OCI-LY1 (cell line): Measurements from ENCODE around the gene GPR135.

Experiments
- H2AFZ ChIP-seq: fragments of 200-600 bp; sonication (generic), shearing (Covaris generic); 2 replicates; pipeline ENCODE4 v1.6.0; 2014; ENCODE audit warnings: antibody characterized with exemption, mild to moderate bottlenecking, low read length
- H3F3A ChIP-seq: fragments of 200-600 bp; sonication (generic), shearing (Covaris generic); 2 replicates; pipeline ENCODE4 v1.6.0; 2014; ENCODE audit warnings: mild to moderate bottlenecking, antibody characterized with exemption, low read length, moderate library complexity; ENCODE audit not compliant: insufficient read depth
- H3K27ac ChIP-seq: fragments of 200-600 bp; sonication (generic); 2 replicates; pipeline ENCODE4 v1.5.1; 2014; ENCODE audit warnings: low read length, mixed run types, mild to moderate bottlenecking, low read depth; ENCODE audit not compliant: poor library complexity, severe bottlenecking
- H3K27me3 ChIP-seq: fragments of 200-600 bp; sonication (generic); 2 replicates; pipeline ENCODE4 v1.6.0; 2014; ENCODE audit warnings: antibody characterized with exemption, mild to moderate bottlenecking, low read length, moderate library complexity; ENCODE audit not compliant: insufficient read depth
- H3K36me3 ChIP-seq: fragments of 200-600 bp; sonication (generic); 2 replicates; pipeline ENCODE4 v1.6.1; 2014; ENCODE audit warnings: mild to moderate bottlenecking, antibody characterized with exemption, low read length, moderate library complexity, mixed read lengths; ENCODE audit not compliant: insufficient read depth
- H3K4me1 ChIP-seq: fragments of 200-600 bp; sonication (generic); 2 replicates; pipeline ENCODE4 v1.5.1; 2014; ENCODE audit warnings: mild to moderate bottlenecking, low read length, moderate library complexity; ENCODE audit not compliant: insufficient read depth, severe bottlenecking
- H3K4me2 ChIP-seq: fragments of 200-600 bp; sonication (generic), shearing (Covaris generic); 2 replicates; pipeline ENCODE4 v1.6.1; 2014; ENCODE audit warnings: low read length
- H3K4me3 ChIP-seq: fragments of 200-600 bp; sonication (generic); 2 replicates; pipeline ENCODE4 v1.5.1; 2014; ENCODE audit warnings: low read length, low read depth, mild to moderate bottlenecking, mixed read lengths; ENCODE audit not compliant: poor library complexity, severe bottlenecking
- H3K79me2 ChIP-seq: fragments of 200-600 bp; shearing (Covaris generic); 2 replicates; pipeline ENCODE4 v1.6.1; 2016; ENCODE audit warnings: mixed run types, low read length, mixed read lengths; ENCODE audit not compliant: insufficient read depth
- H3K9ac ChIP-seq: fragments of 200-600 bp; sonication (generic), shearing (Covaris generic); 2 replicates; pipeline ENCODE4 v1.6.1; 2014; ENCODE audit warnings: mild to moderate bottlenecking, low read length, mixed read lengths
- H3K9me2 ChIP-seq: fragments of 200-600 bp; sonication (generic), shearing (Covaris generic); 2 replicates; pipeline ENCODE4 v1.6.1; 2014; ENCODE audit warnings: low read depth, mild to moderate bottlenecking, low read length, mixed read lengths
- H3K9me3 ChIP-seq: fragments of 200-600 bp; shearing (Covaris generic); 2 replicates; pipeline ENCODE4 v1.6.1; 2014; ENCODE audit warnings: low read length, mixed read lengths
- H4K20me1 ChIP-seq: fragments of 200-600 bp; sonication (generic), shearing (Covaris generic); 2 replicates; pipeline ENCODE4 v1.6.0; 2016; ENCODE audit warnings: mild to moderate bottlenecking, low read length; ENCODE audit not compliant: insufficient read depth
- CTCF ChIP-seq: fragments of 200-600 bp; sonication (generic), shearing (Covaris generic); IDR thresholded peaks from 2 replicates; pipeline ENCODE4 v1.5.1; 2017; ENCODE audit warnings: mild to moderate bottlenecking, antibody characterized with exemption, low read length, moderate library complexity, mixed read lengths
- EZH2 ChIP-seq: fragments of 200-600 bp; sonication (generic), shearing (Covaris generic); IDR thresholded peaks from 2 replicates; pipeline ENCODE4 v1.8.0; 2017; ENCODE audit warnings: borderline replicate concordance, mixed run types, mild to moderate bottlenecking, antibody characterized with exemption, low read length, moderate library complexity, mixed read lengths

GPR135 gene

GRCh38 chr14:59438195-59438647 is 27.0 kb downstream of the GPR135 start:
- no peaks in the 10 kb centered on the region for H4K20me1 ChIP-seq
- H3K27ac ChIP-seq = no peak overlapping the region
- H3K79me2 ChIP-seq = no peaks in the 10 kb centered on the region
- H3F3A ChIP-seq = no peaks in the 10 kb centered on the region
- H3K36me3 ChIP-seq = no peaks in the 10 kb centered on the region
- no peak overlapping the region for H3K4me3 ChIP-seq
- H3K9me2 ChIP-seq = no peaks in the 10 kb centered on the region
- no peaks in the 10 kb centered on the region for H3K9me3 ChIP-seq
- H3K4me2 ChIP-seq = no peak overlapping the region
- no peaks in the 10 kb centered on the region for H3K27me3 ChIP-seq
- peaks cover 10% of the 10 kb centered on the region for H3K4me1 ChIP-seq
- H3K9ac ChIP-seq = no peak overlapping the region
- TF ChIP-seq CTCF (no peak), EZH2 (no peak)
- H2AFZ ChIP-seq = no peak overlapping the region

GRCh38 chr14:59435987-59436386 is 29.2 kb downstream of the GPR135 start:
- H3K4me3 ChIP-seq = no peak overlapping the region
- H2AFZ ChIP-seq = no peak overlapping the region
- H3K4me1 ChIP-seq = no peaks in the 10 kb centered on the region
- no peaks in the 10 kb centered on the region for H3K9me3 ChIP-seq
- no peaks in the 10 kb centered on the region for H3K9me2 ChIP-seq
- H3K9ac ChIP-seq = no peak overlapping the region
- H3K27ac ChIP-seq = no peak overlapping the region
- H3K36me3 ChIP-seq = no peaks in the 10 kb centered on the region
- H3K4me2 ChIP-seq = no peak overlapping the region
- no peaks in the 10 kb centered on the region for H3K79me2 ChIP-seq
- H3F3A ChIP-seq = no peaks in the 10 kb centered on the region
- H3K27me3 ChIP-seq = no peaks in the 10 kb centered on the region
- no peaks in the 10 kb centered on the region for H4K20me1 ChIP-seq
- no peak for TF ChIP-seq EZH2
- TF ChIP-seq CTCF = no peak

GRCh38 chr14:59435101-59435500 is 30.1 kb downstream of the GPR135 start:
- Histone ChIP-seq H3K79me2 (no peaks in the 10 kb centered on the region), H3K4me3 (no peak overlapping the region), H3K27me3 (no peaks in the 10 kb centered on the region), H3K9me3 (no peaks in the 10 kb centered on the region), H4K20me1 (no peaks in the 10 kb centered on the region), H3K9me2 (no peaks in the 10 kb centered on the region), H3K9ac (no peak overlapping the region), H3K4me1 (no peaks in the 10 kb centered on the region), H2AFZ (no peak overlapping the region), H3F3A (no peaks in the 10 kb centered on the region), H3K27ac (no peak overlapping the region), H3K4me2 (no peak overlapping the region), H3K36me3 (no peaks in the 10 kb centered on the region)
- TF ChIP-seq EZH2 = no peak
- no peak for TF ChIP-seq CTCF
